Stimulated activated CD4-positive, alpha-beta T cell treated with anti-CD3 and anti-CD28 coated beads, Interleukin-15, amount 100 ng/mL, for 48 hours (primary cell): ENCODE measurements around the gene CFHR2.

Experiments
- DNase-seq, 2 donors: peaks; one replicate each; pipeline ENCODE4 v3.0.0-alpha.2; 2020; ENCODE audit warnings: low read depth in 2 of 2

Gene CFHR2

DNA sequence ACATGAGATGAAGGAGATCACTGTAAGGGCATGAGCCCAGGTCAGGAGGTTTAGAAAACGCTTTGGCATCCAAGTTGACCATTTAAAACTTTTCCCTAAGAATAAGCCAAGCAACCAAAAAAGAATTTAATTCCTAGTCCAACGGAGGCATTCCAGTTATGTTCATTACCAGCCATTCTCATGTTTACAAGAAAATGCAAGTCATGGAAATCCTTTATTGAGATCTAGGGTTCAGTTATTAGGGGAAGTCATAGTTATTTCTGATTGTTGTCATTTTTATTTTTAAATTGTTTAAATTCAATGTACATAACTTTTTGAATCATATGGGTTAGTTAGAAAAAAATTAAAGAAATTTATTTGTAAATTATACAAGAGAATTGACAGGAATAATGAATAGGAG, 58.3 kb downstream of the CFHR2 start:
- DNase-seq, result no peak

DNA sequence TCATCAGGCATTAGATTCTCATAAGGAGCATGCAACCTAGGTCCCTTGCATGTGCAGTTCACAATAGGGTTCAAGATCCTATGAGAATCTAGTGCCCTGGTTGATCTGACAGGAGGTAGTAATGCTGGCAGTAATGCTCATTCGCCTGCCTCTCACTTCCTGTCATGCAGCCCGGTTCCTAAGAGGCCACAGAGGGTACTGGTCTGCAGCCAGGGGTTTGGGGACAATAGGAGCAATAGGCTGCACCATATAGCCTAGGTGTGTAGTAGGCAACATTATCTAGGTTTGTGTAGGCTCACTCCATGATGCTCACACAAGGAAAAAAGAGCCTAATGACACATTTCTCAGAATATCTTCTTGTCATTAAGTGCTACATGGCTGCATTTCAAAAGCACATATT, 59.6 kb downstream of the CFHR2 start:
- DNase-seq, result no peak

- DNase-seq, result no peak
Observed at GRCh38 chr1:197008861-197009260, 65.3 kb downstream of the CFHR2 start.
